Measurements from ENCODE around the gene INPP5A.

DNA sequence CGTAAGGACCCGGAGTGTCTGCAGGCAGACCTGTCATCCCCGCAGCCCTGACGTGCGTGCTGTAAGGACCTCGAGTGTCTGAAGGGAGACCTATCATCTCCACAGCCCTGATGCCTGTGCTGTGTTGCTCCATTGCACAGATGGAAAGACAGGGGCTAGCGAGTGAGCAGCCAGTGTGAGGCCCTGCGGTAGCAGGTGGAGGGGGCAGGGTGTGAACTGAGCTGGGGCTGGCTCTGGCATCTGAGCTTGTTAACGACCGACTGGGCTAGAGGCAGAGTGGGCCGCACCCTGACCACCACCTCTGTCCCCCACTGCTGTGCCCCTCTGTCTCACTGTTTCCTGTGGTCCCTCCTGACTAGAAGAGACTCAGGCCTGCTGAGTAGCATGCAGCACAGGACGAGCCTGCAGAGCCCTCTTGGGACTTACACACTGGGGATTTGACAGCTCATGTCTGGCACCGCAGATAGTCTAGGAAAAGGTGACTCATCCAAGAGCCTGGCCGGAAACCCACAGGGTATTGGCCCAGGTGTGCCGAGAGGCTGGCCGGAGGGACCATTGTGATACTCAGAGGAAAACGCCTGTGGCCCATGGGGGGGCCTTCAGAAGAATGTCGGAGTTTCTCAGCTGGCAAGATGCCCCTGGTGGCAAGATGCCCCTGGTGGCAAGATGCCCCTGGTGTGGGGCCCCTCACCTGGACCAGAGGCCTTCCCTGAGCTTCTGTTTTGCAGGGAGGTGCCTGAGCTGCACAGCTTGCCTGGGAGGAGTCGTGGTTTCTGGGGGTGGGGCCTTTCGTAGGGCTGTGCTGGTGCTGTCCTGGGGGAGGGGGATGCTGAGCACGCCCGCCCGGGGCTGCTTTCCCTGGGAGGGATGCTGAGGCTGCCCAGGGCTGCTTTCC lies 34.3 kb downstream of the INPP5A start:
- TF ChIP-seq, protein P1, sequence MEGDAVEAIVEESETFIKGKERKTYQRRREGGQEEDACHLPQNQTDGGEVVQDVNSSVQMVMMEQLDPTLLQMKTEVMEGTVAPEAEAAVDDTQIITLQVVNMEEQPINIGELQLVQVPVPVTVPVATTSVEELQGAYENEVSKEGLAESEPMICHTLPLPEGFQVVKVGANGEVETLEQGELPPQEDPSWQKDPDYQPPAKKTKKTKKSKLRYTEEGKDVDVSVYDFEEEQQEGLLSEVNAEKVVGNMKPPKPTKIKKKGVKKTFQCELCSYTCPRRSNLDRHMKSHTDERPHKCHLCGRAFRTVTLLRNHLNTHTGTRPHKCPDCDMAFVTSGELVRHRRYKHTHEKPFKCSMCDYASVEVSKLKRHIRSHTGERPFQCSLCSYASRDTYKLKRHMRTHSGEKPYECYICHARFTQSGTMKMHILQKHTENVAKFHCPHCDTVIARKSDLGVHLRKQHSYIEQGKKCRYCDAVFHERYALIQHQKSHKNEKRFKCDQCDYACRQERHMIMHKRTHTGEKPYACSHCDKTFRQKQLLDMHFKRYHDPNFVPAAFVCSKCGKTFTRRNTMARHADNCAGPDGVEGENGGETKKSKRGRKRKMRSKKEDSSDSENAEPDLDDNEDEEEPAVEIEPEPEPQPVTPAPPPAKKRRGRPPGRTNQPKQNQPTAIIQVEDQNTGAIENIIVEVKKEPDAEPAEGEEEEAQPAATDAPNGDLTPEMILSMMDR (IDR thresholded peaks at IDR 0.05; ENCODE audit: poor library complexity) = no peak
- TF ChIP-seq EZH2phosphoT487 (IDR thresholded peaks at IDR 0.05; ENCODE audit: low read depth, severe bottlenecking, unreplicated experiment) = no peak
